HTERT RPE-1 (cell line): ENCODE results near the gene RBKS.

Source experiments
- in situ Hi-C: fragments of 300-500 bp; cut with MboI; formaldehyde crosslinking; loops from 4 replicates; pipeline ENCODE4 v1.14.3; 2020; ENCODE audit warnings: low sequenced_read_pairs

RBKS gene

GRCh38 chr2:27890146-27890923, at the start of gene RBKS, which contains the start of gene BABAM2:
TSS of gene RBKS (minus strand) at chr2:27890387. CDS start at chr2:27890345, 42 bp downstream.
TSS of gene BABAM2 (plus strand) at chr2:27890729. CDS start at chr2:27894557, 3,828 bp downstream.
- in situ Hi-C loops: no loop called here

- in situ Hi-C loops: no loop called here
Measured at GRCh38 chr2:27935026-27935425, 44.8 kb upstream of the RBKS start.

DNA sequence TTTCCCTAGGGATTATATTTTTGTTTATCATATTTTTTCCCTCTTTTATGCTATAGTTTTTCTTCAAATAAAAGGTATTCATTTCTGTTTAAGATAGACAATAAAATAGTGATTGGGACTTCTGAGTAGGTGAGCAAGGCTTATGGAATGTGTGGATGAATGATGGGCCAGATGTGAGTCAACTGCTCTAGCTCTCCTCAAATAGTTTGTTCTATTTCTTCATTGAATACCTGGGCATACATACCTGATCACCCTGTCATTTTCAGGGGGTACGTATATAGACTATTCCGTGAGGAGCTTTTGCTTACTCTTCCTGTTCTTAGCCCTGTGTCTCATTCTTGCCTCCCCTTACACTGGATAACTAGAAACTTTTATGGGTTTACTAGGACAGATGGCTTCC, 42.2 kb upstream of the RBKS start:
- in situ Hi-C loops: no loop called here

DNA sequence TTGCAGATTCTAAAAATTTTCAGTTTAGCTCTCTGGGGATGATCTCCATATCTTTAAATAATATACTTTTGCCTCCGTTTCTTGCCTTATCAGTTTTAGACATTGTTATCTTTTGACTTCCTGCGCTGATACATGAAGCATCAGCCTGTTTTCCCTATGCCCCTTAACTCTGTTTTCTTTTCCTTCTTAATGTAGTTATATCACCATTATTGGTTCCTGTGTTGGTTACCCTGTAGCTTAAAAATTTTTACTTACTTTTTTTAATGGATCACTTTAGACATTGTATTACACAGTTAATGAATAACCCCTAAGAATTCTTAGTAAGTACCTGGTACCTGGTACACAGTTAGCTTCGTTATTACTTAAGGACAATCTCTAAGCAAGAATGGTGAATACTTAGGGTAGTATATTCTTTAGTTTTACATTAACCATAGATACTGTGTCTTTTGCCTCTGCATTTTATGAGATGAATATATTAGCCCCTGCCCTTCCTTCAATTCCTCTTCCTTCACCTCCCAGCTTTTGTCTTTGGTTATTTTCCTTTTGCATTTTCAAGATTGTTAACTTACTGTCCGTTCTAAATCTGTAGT, 41.3 kb upstream of the RBKS start:
- in situ Hi-C loops: no loop called here

- in situ Hi-C loops: no loop called here
Measured at GRCh38 chr2:27929916-27930486, 39.8 kb upstream of the RBKS start.

DNA sequence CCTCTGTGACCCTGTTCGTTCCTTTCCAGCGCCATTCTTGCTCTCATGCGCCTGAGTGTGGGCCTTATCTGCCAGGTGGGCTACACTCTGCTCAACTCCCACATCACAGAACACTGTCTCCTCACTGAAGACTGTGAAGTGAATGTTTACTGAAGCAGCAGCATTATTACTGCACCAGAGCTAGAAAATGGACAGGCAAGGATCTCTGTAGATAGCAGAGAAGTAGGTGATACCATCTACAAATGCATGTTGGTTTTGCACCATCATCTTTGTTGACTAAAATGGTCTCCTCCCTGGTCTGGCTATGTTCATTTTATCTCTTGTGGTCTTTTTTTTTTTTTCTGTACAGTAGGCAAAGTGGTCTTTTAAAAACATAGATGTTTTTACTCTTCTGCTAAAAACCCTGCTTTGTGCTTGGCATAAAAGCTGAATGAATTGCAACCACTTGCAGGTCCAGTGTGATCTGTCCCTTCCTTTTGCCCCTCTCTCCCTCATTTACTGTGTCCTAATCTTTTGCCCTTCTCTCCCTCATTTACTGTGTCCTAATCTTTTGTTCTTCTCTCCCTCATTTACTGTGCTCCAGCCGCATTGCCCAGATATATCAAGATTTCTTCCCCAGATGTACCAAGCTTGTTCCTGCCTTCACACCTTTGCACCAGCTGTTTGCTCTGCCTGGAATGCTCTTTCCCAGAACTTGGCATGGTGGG, 35.7 kb upstream of the RBKS start:
- in situ Hi-C loops: no loop called here

DNA sequence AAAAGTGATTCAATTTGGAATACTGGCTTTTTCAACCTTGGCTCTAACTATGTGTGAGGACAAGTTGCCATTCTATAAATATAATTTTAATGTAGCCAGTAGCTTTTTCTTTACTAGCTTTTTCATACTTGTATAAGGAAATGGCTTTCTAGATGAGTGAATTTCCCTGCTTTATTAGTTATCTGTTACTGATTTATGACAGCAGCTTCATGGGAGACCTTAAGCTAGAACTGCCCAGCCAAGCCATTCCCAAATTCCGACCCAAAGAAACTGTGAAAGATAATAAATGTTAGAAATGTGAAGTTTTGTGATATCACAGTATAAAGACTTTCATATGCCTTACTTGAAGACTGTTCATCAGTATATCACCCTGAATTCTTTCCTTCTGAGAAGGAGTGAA, 32.7 kb upstream of the RBKS start:
- in situ Hi-C loops: no loop called here

DNA sequence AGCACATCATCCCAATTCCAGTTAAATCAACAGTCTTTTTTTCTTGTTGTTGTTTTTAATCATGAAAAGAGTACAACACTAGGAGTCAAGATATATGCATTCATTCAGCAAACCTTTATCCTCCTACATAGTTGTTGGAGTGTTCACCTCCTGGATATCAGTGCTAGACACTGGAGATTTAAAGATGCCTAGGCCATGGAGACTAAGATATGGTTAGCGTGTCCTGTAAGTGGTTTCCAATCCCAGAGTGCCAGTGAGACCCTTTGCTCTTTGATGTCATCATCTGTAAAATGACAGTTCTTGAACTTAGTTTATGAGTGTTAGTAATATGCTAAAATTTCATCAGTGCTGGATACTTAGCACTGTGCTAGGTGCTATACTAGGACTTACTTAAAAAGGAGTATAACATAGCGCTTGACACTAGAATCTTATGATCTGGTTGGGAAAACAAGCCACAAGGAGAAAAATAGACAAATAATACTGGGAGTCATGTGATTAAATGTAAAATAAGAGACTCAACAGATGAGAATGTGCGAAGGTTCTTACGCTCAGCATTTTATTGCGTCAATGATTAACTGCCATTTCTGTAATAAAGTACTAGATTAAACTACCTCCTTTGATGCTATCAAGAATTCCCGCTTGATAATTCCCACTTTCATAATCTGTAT, 31.8 kb upstream of the RBKS start:
- in situ Hi-C loops: no loop called here

GRCh38 chr2:27921424-27921823, 31.2 kb upstream of the RBKS start:
- in situ Hi-C loops: no loop called here

GRCh38 chr2:27920148-27920885, 30.1 kb upstream of the RBKS start:
- in situ Hi-C loops: no loop called here

- in situ Hi-C loops: no loop called here
Measured at GRCh38 chr2:27916293-27916995, 26.3 kb upstream of the RBKS start.

DNA sequence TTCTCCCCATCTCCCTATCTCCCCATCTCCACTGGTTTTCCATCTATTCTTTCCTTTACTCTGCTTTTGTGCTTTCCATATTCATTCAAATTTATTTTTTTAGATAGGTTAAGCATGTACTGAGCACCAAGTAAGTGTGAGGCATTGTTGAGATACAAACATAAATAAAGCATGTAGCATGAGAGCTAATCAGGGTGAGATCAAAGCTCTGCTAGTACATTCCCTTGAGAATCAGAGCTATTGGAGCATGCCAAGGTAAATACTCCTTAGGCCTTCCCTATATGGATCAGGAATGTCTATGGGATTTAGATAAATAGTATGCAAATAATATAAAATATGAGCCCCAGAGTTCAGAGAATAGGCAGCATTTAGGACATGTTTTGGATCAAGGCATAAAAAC, 25.7 kb upstream of the RBKS start:
- in situ Hi-C loops: no loop called here

DNA sequence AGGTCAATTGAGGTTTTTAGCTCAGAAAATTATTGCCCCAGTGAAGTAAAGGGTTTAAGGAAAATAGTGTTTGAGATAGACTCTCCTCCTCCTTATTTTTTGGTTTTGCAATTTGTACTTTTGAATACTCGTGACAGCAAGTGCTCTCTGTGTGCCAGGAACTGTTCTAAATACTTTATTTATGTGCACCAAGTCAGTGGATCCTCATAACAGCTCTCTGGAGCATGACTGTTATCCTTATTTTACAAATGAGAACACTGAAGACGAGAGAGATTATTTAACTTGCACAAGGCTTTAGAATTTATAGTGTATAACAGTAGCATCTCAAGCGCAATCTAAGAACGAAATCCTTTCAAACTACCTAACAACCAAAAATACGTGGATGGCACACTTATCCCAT, 25.0 kb upstream of the RBKS start:
- in situ Hi-C loops: no loop called here

- in situ Hi-C loops: no loop called here
Measured at GRCh38 chr2:27914805-27915175, 24.6 kb upstream of the RBKS start.

- in situ Hi-C loops: no loop called here
Measured at GRCh38 chr2:27914041-27914804, 24.0 kb upstream of the RBKS start.

DNA sequence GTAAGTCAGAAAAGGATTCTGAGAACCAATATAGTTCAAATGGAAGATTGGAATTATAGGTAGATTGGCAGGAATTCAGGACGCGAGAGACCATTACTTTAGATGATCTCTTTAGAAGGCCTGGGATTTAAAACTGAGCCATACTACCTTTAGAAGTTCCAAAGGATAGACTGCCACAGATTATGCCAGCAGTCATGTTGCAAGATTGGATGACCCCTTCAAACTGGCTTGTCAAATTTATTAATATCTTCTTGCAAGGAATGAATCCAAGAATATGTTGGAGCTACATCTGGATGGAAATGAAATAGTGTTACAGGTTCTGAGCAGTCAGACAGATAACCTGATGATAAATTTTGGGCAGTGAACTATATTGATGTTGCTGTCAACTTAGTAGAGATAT, 22.3 kb upstream of the RBKS start:
- in situ Hi-C loops: no loop called here

GRCh38 chr2:27911458-27912210, 21.4 kb upstream of the RBKS start:
- in situ Hi-C loops: no loop called here

DNA sequence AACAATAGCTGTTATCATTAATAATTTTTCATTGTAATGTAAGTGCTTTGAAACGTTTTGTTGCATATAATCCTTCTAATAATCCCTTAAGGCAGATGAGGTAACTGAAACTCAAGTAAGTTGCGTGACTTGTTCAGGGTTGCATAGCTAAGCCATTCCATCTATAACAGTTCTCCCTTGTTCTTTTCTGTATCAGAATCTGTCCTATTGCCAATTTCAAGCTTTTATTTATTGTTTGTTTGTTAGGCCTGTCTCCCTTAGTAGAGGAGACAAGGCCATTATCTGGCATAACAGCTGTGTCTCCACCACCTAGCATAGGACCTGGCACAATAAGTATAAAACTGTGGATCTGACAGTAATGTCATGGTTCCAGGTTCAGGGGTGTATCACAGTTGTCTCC, 19.7 kb upstream of the RBKS start:
- in situ Hi-C loops: no loop called here
